ENCODE data around the gene SLC25A22.

- TF ChIP-seq CTCF (IDR thresholded peaks at IDR 0.05; ENCODE audit: low read length) (no peak), EZH2 (IDR thresholded peaks at IDR 0.05; ENCODE audit: borderline replicate concordance, low read length) (no peak)
Observed at GRCh38 chr11:826227-826621, 28.1 kb upstream of the SLC25A22 start.
